K562 treated with DMSO at 1 percent for 48 hours (cell line): Measurements from ENCODE around the gene RBM39. TPM values are rescaled to one million over a fixed set of nuclear protein-coding genes. Genes with fewer than 3 reads are reported as not detected.

Experiments
- total RNA-seq: library from RNA; unstranded; fragments of 300-600 nt; gene quantifications from 2 replicates; pipeline ENCODE4 v1.2.3, GENCODE V29; 2022; ENCODE audit warnings: low replicate concordance; ENCODE audit errors: extremely low read depth

Gene RBM39
- not detected in 2 replicates for total RNA-seq

GRCh38 chr20:35741892-35742740, at the start of gene RBM39:
TSS of gene RBM39 (minus strand) at chr20:35742260. CDS start at chr20:35740874, 1,386 bp downstream.

GRCh38 chr20:35771689-35772562, 29.9 kb upstream of the RBM39 start, which contains the start of gene PHF20:
TSS of gene PHF20 (plus strand) at chr20:35772015. CDS start at chr20:35801523, 29,508 bp downstream.

GRCh38 chr20:35699127-35699956, 42.7 kb downstream of the RBM39 start, which contains the start of the genes NFS1 and ROMO1:
TSS of gene NFS1 (minus strand) at chr20:35699352. CDS start at chr20:35699288, 64 bp downstream.
TSS of gene ROMO1 (plus strand) at chr20:35699405. CDS start at chr20:35699633, 228 bp downstream.

GRCh38 chr20:35664466-35665206, 77.4 kb downstream of the RBM39 start, which contains the start of the genes CPNE1 and RBM12:
TSS of gene CPNE1 (minus strand) at chr20:35664900. CDS start at chr20:35632923, 31,977 bp downstream.
TSS of gene RBM12 (minus strand) at chr20:35664900. CDS start at chr20:35655322, 9,578 bp downstream.

Other genes starting within 250 kb of the RBM39 start
- not detected in 2 replicates for gene C20orf173, start 212.6 kb downstream of the RBM39 start, total RNA-seq
- gene ERGIC3, start 200.2 kb downstream of the RBM39 start, total RNA-seq = not detected in 2 replicates
- gene SPAG4, start 126.4 kb downstream of the RBM39 start, total RNA-seq = not detected in 2 replicates
- not detected in 2 replicates for gene CPNE1, start 77.4 kb downstream of the RBM39 start, total RNA-seq
- not detected in 2 replicates for gene RBM12, start 77.4 kb downstream of the RBM39 start, total RNA-seq
- gene NFS1, start 42.9 kb downstream of the RBM39 start, total RNA-seq = not detected in 2 replicates
- gene ROMO1, start 42.9 kb downstream of the RBM39 start, total RNA-seq = not detected in 2 replicates
- not detected in 2 replicates for gene PHF20, start 29.8 kb upstream of the RBM39 start, total RNA-seq
- not detected in 2 replicates for gene SCAND1, start 212.2 kb upstream of the RBM39 start, total RNA-seq
- gene CNBD2, start 226.3 kb upstream of the RBM39 start, total RNA-seq = not detected in 2 replicates